NCI-H2107 treated with DMSO at 0.1 percent for 48 hours (cell line): ENCODE results near the gene TMED6.
A peak's percentile ranks its signal among the peaks of the same experiment; 100 is the strongest.

Source experiments
- DNase-seq: peaks from one replicate; lab custom pipeline; 2025; ENCODE audit not compliant: unreplicated experiment; lab: John Stamatoyannopoulos, UW

The TMED6 gene

GRCh38 chr16:69351309-69352027, at the start of gene TMED6:
Gene TMED6, minus strand, starts transcription at chr16:69351786. Its CDS starts 33 bp downstream, at chr16:69351753.
- DNase-seq, result no peak

GRCh38 chr16:69399361-69399760, 47.8 kb upstream of the TMED6 start:
- no peak for DNase-seq

GRCh38 chr16:69397821-69398521, 46.4 kb upstream of the TMED6 start:
- peak; percentile 11 for DNase-seq

- peak; percentile 88 for DNase-seq
Measured at GRCh38 chr16:69396187-69397061, 44.8 kb upstream of the TMED6 start.

- DNase-seq, result no peak
Measured at GRCh38 chr16:69395859-69396186, 44.2 kb upstream of the TMED6 start.

GRCh38 chr16:69393898-69394849, 42.6 kb upstream of the TMED6 start:
- no peak for DNase-seq

GRCh38 chr16:69386596-69386995, 35.0 kb upstream of the TMED6 start:
- DNase-seq, result no peak

- no peak for DNase-seq
Measured at GRCh38 chr16:69384974-69385373, 33.4 kb upstream of the TMED6 start.

GRCh38 chr16:69382421-69382820, 30.8 kb upstream of the TMED6 start:
- DNase-seq, result no peak

GRCh38 chr16:69381231-69381630, 29.6 kb upstream of the TMED6 start:
- no peak for DNase-seq

GRCh38 chr16:69378760-69379159, 27.2 kb upstream of the TMED6 start:
- DNase-seq, result no peak

- DNase-seq, result no peak
Measured at GRCh38 chr16:69378036-69378435, 26.4 kb upstream of the TMED6 start.

- no peak for DNase-seq
Measured at GRCh38 chr16:69376393-69377059, 24.9 kb upstream of the TMED6 start.

- no peak for DNase-seq
Measured at GRCh38 chr16:69373019-69373418, 21.4 kb upstream of the TMED6 start.

- no peak for DNase-seq
Measured at GRCh38 chr16:69371564-69371963, 20.0 kb upstream of the TMED6 start.

- no peak for DNase-seq
Measured at GRCh38 chr16:69368866-69369265, 17.3 kb upstream of the TMED6 start.

GRCh38 chr16:69367980-69368379, 16.4 kb upstream of the TMED6 start:
- no peak for DNase-seq

GRCh38 chr16:69366431-69366830, 14.8 kb upstream of the TMED6 start:
- no peak for DNase-seq

- DNase-seq, result no peak
Measured at GRCh38 chr16:69365901-69366300, 14.3 kb upstream of the TMED6 start.

GRCh38 chr16:69364088-69364487, 12.5 kb upstream of the TMED6 start:
- no peak for DNase-seq
